B cell (primary cell): Measurements from ENCODE around the gene FRMD4A. TPM values are rescaled to one million over a fixed set of nuclear protein-coding genes. Genes with fewer than 3 reads are reported as not detected.

Experiments used
- ATAC-seq: fragments of 200-7000 bp; cut with Tn5 transposase; one replicate; pipeline ENCODE4 v1.10.0; 2021; ENCODE audit warnings: low read depth, mild to moderate bottlenecking, moderate number of reproducible peaks, moderate library complexity
- CTCF ChIA-PET: fragments of 350-600 bp; sonication (Branson Sonifier 250); formaldehyde crosslinking; loops from one replicate; lab custom pipeline; 2021; ENCODE audit warnings: antibody characterized with exemption, inconsistent platforms; lab: Charles Lee
- POLR2A ChIA-PET: fragments of 350-600 bp; sonication (Branson Sonifier 250); formaldehyde crosslinking; loops from one replicate; lab custom pipeline; 2021; ENCODE audit warnings: antibody characterized with exemption; lab: Charles Lee
- DNase-seq: peaks from one replicate; pipeline ENCODE4 v3.0.0; 2013
- H2AFZ ChIP-seq: 2 replicates; pipeline ENCODE4 v1.6.1; 2012; ENCODE audit warnings: mild to moderate bottlenecking, low read depth, low read length; ENCODE audit not compliant: insufficient read depth, poor library complexity, severe bottlenecking
- H3K27ac ChIP-seq, 2 donors: 1 replicate in 1 of 2; 2 replicates in 1 of 2; pipeline ENCODE4 v1.5.1; 2012 to 2013; ENCODE audit warnings: low read length in 2 of 2, mild to moderate bottlenecking in 2 of 2, moderate library complexity in 1 of 2
- H3K27me3 ChIP-seq, 4 experiments: fragments of 200-600 bp in 1 of 4; sonication (generic) in 1 of 4; replicated peaks in 1 of 4; 1 replicate in 2 of 4; 2 replicates in 2 of 4; pipeline versions ENCODE4 v1.6.1 to v1.7.0; 2013 to 2016; ENCODE audit warnings: low read length in 3 of 4, mild to moderate bottlenecking in 2 of 4, mixed read lengths in 1 of 4, moderate library complexity in 1 of 4; ENCODE audit not compliant: insufficient read depth in 4 of 4, control insufficient read depth in 3 of 4; ENCODE audit errors: control extremely low read depth in 1 of 4
- H3K36me3 ChIP-seq, 2 experiments: replicated peaks in 1 of 2; 1 replicate in 1 of 2; 2 replicates in 1 of 2; pipeline versions ENCODE4 v1.6.1 to v1.7.1; 2013; ENCODE audit warnings: low read length in 1 of 2; ENCODE audit not compliant: insufficient read depth in 2 of 2, control insufficient read depth in 1 of 2; ENCODE audit errors: control extremely low read depth in 1 of 2, extremely low read depth in 1 of 2
- H3K4me1 ChIP-seq, 2 donors: fragments of 200-600 bp in 1 of 2; sonication (generic) in 1 of 2; 1 replicate in 1 of 2; 2 replicates in 1 of 2; pipeline versions ENCODE4 v1.5.1 to v1.6.1; 2013 to 2017; ENCODE audit warnings: low read length in 2 of 2; ENCODE audit not compliant: control insufficient read depth in 2 of 2, insufficient read depth in 2 of 2
- H3K4me2 ChIP-seq: replicated peaks from 2 replicates; pipeline ENCODE3; 2012; ENCODE audit warnings: mild to moderate bottlenecking, low read depth, low read length; ENCODE audit not compliant: poor library complexity, severe bottlenecking
- H3K4me3 ChIP-seq, 5 experiments: fragments of 200-600 bp in 1 of 5; sonication (generic) in 1 of 5; 1 replicate in 3 of 5; 2 replicates in 2 of 5; pipeline versions ENCODE4 v1.5.1 to v1.7.0; 2011 to 2016; ENCODE audit warnings: low read length in 4 of 5, mild to moderate bottlenecking in 4 of 5, low read depth in 2 of 5, control low read depth in 1 of 5, moderate library complexity in 1 of 5; ENCODE audit not compliant: insufficient read depth in 1 of 5; ENCODE audit errors: control extremely low read depth in 1 of 5, extremely low read depth in 1 of 5
- H3K79me2 ChIP-seq: fragments of 200-600 bp; sonication (generic); one replicate; pipeline ENCODE4 v1.6.0; 2016; ENCODE audit warnings: low read length; ENCODE audit not compliant: control insufficient read depth, insufficient read depth
- H3K9ac ChIP-seq: fragments of 200-600 bp; sonication (generic); 2 replicates; pipeline ENCODE4 v1.6.1; 2017; ENCODE audit warnings: mild to moderate bottlenecking, low read length, moderate library complexity
- H3K9me3 ChIP-seq, 3 donors: one replicate each; pipeline versions ENCODE4 v1.6.1 to v1.7.1; 2013; ENCODE audit warnings: low read length in 2 of 3; ENCODE audit not compliant: control insufficient read depth in 2 of 3, insufficient read depth in 1 of 3; ENCODE audit errors: control extremely low read depth in 1 of 3
- H4K20me1 ChIP-seq: 2 replicates; pipeline ENCODE4 v1.6.0; 2012; ENCODE audit warnings: mild to moderate bottlenecking, low read length; ENCODE audit not compliant: insufficient read depth, control insufficient read depth, poor library complexity, severe bottlenecking
- H3K27ac Mint-ChIP-seq: one replicate; pipeline ENCODE4 v1.8.0; 2021; ENCODE audit warnings: mixed read lengths
- H3K27me3 Mint-ChIP-seq: one replicate; pipeline ENCODE4 v1.8.0; 2021; ENCODE audit warnings: mixed read lengths
- H3K4me1 Mint-ChIP-seq: one replicate; pipeline ENCODE4 v1.8.0; 2021; ENCODE audit warnings: mixed read lengths
- H3K4me3 Mint-ChIP-seq: one replicate; pipeline ENCODE4 v1.8.0; 2021; ENCODE audit warnings: mixed read lengths
- H3K9me3 Mint-ChIP-seq: one replicate; pipeline ENCODE4 v1.8.0; 2022; ENCODE audit warnings: mixed read lengths; ENCODE audit not compliant: insufficient read depth
- EZH2 ChIP-seq: IDR thresholded peaks from 2 replicates; pipeline ENCODE4 v1.6.1; 2012; ENCODE audit warnings: borderline replicate concordance, low read depth, mild to moderate bottlenecking, moderate library complexity, low read length; ENCODE audit not compliant: insufficient read depth, poor library complexity, severe bottlenecking
- WGBS: methylation state at CpG from one replicate; pipeline ENCODE4 v1.1.5; 2013; ENCODE audit warnings: missing lambda C conversion rate; ENCODE audit not compliant: insufficient coverage; 5-methylcytosine and 5-hydroxymethylcytosine counted together
- intact Hi-C: fragments of 100-400 bp; cut with micrococcal nuclease; formaldehyde crosslinking; loops from one replicate; pipeline ENCODE4 v1.10.0; 2022
- polyA plus RNA-seq: library from polyadenylated mRNA; depleted of rRNA; stranded (reverse); fragments of >200 nt; gene quantifications from 2 replicates; pipeline ENCODE4 v1.2.3, GENCODE V29; 2012
- total RNA-seq, 2 donors: library from RNA; stranded (reverse); fragments of 120-200 nt in 1 of 2; gene quantifications; 1 replicate in 1 of 2; 2 replicates in 1 of 2; pipeline versions ENCODE4 v1.2.3 to v1.2.4, GENCODE V29; 2013 to 2022
- TF ChIP-seq, protein P1 (sequence below): fragments of 200-600 bp; IDR thresholded peaks from one replicate; pipeline ENCODE4 v1.8.0; 2022; ENCODE audit warnings: antibody characterized with exemption, mild to moderate bottlenecking

The FRMD4A gene
- total and polyA plus RNA-seq, 2 donors (not counting 1 experiment from before 2014, with no cell fraction given), result 0.76 to 3.4 TPM

DNA sequence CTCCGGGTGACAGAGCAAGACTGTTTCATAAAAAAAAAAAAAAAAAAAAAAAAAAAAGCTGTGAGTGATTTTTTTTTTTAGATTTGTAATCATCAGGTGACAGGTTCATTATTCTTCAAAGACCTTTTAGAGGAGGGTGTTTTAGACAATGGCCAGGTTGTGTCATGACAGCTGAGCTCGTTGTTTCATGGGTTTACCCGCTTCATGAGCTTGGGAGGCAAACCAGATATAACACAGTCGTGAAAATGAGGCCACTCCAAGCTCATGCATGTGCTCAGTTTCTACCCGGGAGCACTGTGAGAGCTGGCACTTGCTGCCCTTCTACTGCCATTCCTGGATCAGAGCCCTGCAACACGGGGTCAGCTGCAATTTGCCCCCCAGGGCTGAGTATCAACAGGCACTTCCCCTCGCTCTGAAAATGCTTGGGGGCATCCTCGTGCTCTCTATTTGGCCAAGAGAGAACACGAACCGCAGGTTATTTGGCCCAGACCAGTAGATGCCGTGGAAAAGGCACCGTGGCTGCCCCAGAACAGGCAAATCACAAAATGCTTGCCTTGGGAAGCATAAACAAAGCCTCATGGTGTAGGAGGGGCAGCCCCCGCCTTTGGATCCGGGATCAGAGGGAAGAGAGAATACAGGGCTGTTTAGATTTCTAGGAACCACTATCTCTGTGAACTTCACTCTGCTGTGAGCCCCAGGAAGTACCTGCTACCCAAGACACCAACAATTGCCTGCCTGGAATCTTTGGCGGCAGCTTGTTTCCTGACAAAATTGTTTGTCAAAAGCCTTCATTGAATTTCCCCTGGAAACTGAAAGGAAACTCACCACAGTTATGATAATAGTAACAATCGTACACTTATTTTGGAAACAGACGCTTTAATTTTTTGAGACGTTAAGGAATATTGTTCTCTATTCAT lies 371.0 kb downstream of the FRMD4A start:
- Histone ChIP-seq H3K9ac (no peak overlapping the region), H2AFZ (no peak overlapping the region)
- H3K27ac Mint-ChIP-seq, result no peak overlapping the region

DNA sequence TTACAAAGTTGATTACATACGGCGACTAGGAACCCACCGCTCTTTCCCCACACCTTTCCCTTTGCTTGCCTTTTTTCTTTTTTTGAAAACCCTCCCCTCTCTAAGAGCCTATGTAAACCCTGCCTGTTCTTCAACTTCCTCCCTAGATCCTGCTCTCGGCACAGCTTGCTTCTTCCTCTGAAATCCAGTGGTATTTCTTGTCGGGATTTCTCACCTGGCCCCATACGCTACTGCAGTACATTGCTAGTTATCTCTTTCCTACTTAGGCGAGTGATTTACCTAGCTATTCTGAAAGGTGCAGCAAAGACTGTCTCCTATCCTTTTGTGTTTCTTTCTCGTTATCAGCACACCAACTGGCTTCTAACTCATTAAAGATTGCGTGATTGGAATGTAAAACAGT lies 372.9 kb downstream of the FRMD4A start:
- peaks cover 0 to 6% (median 1%) of the 10 kb centered on the region in 3 donors for H3K9me3 ChIP-seq
- Mint-ChIP-seq H3K4me3 (no peak overlapping the region), H3K4me1 (no peaks in the 10 kb centered on the region), H3K27me3 (peaks cover 27% of the 10 kb centered on the region), H3K9me3 (peaks cover 3% of the 10 kb centered on the region), H3K27ac (no peak overlapping the region)
- WGBS, result 80% methylated on average over 8 of the region's 9 CpGs
- H3K27me3 ChIP-seq, result peaks cover 0 to 12% (median 4%) of the 10 kb centered on the region in 4 experiments
- no peak overlapping the region for H3K9ac ChIP-seq
- no peak overlapping the region for H3K27ac ChIP-seq
- ChIA-PET POLR2A (no interaction called here), CTCF (no interaction called here)
- H3K4me1 ChIP-seq, result no peaks in the 10 kb centered on the region
- no peak for ATAC-seq
- no peak overlapping the region for H3K4me2 ChIP-seq
- TF ChIP-seq, protein P1, sequence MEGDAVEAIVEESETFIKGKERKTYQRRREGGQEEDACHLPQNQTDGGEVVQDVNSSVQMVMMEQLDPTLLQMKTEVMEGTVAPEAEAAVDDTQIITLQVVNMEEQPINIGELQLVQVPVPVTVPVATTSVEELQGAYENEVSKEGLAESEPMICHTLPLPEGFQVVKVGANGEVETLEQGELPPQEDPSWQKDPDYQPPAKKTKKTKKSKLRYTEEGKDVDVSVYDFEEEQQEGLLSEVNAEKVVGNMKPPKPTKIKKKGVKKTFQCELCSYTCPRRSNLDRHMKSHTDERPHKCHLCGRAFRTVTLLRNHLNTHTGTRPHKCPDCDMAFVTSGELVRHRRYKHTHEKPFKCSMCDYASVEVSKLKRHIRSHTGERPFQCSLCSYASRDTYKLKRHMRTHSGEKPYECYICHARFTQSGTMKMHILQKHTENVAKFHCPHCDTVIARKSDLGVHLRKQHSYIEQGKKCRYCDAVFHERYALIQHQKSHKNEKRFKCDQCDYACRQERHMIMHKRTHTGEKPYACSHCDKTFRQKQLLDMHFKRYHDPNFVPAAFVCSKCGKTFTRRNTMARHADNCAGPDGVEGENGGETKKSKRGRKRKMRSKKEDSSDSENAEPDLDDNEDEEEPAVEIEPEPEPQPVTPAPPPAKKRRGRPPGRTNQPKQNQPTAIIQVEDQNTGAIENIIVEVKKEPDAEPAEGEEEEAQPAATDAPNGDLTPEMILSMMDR, result no peak
- TF ChIP-seq EZH2, result no peak
- intact Hi-C loops, result no loop called here
- no peak overlapping the region for H3K4me3 ChIP-seq
- no peak overlapping the region for H2AFZ ChIP-seq
- no peak for DNase-seq
- H3K79me2 ChIP-seq, result no peaks in the 10 kb centered on the region
- no peaks in the 10 kb centered on the region for H4K20me1 ChIP-seq
- H3K36me3 ChIP-seq, result no peaks in the 10 kb centered on the region

More for the DNA sequence above, 371.0 kb downstream of the FRMD4A start:
- H3K9me3 ChIP-seq, result peaks cover 0 to 1% (median 0%) of the 10 kb centered on the region in 3 donors
- ATAC-seq (no peak), DNase-seq (no peak)
- H4K20me1 ChIP-seq, result no peaks in the 10 kb centered on the region
- intact Hi-C loops, result no loop called here
- H3K27me3 ChIP-seq, result peaks cover 0 to 12% (median 4%) of the 10 kb centered on the region in 4 experiments
- no peaks in the 10 kb centered on the region for H3K79me2 ChIP-seq
- TF ChIP-seq, protein P1, result no peak
- no peak for TF ChIP-seq EZH2
- no peaks in the 10 kb centered on the region for H3K4me1 ChIP-seq
- Mint-ChIP-seq H3K4me3 (no peak overlapping the region), H3K9me3 (no peaks in the 10 kb centered on the region), H3K4me1 (no peaks in the 10 kb centered on the region), H3K27me3 (peaks cover 24% of the 10 kb centered on the region)
- WGBS, result 87% methylated on average over 13 of the region's 18 CpGs
- CTCF ChIA-PET, result no interaction called here
- H3K36me3 ChIP-seq, result no peaks in the 10 kb centered on the region
- no peak overlapping the region for H3K4me2 ChIP-seq
- no peak overlapping the region for H3K27ac ChIP-seq
- POLR2A ChIA-PET, result interaction anchor here (0.6 kb wide), 1 partner anchor 153 kb away, joined by 8 read pairs; no protein-coding TSS in a partner anchor
- no peak overlapping the region for H3K4me3 ChIP-seq
